HG03575 (cell line): ENCODE data around the gene CRABP1.
"Not testable (repeated sequence)": the region's sequence is repeated elsewhere in the genome, so short reads cannot be mapped to it uniquely, and the experiment has no call there.

ENCODE experiments used
- ATAC-seq: cut with Tn5 transposase; IDR thresholded peaks from one replicate; pipeline ENCODE4 v1.9.1; 2021; ENCODE audit not compliant: unreplicated experiment, insufficient number of reproducible peaks, low FRiP score; ENCODE audit errors: extremely low read depth

CRABP1 gene

GRCh38 chr15:78365917-78366316 lies 25.8 kb downstream of the CRABP1 start:
- no peak for ATAC-seq

GRCh38 chr15:78366342-78366741 lies 26.2 kb downstream of the CRABP1 start:
- no peak for ATAC-seq

GRCh38 chr15:78368651-78369050 lies 28.5 kb downstream of the CRABP1 start:
- ATAC-seq, result no peak

GRCh38 chr15:78369161-78369560 lies 29.0 kb downstream of the CRABP1 start:
- no peak for ATAC-seq

- no peak for ATAC-seq
Observed at GRCh38 chr15:78370013-78370412, 29.9 kb downstream of the CRABP1 start.

- ATAC-seq, result no peak
Observed at GRCh38 chr15:78372880-78373279, 32.7 kb downstream of the CRABP1 start.

- no peak for ATAC-seq
Observed at GRCh38 chr15:78374436-78375393, 34.6 kb downstream of the CRABP1 start.

GRCh38 chr15:78380143-78380542 lies 40.0 kb downstream of the CRABP1 start:
- ATAC-seq, result not testable (repeated sequence)

- ATAC-seq, result no peak
Observed at GRCh38 chr15:78382114-78382880, 42.1 kb downstream of the CRABP1 start.

GRCh38 chr15:78384651-78385050 lies 44.5 kb downstream of the CRABP1 start:
- ATAC-seq, result no peak

- no peak for ATAC-seq
Observed at GRCh38 chr15:78387246-78388037, 47.3 kb downstream of the CRABP1 start.

GRCh38 chr15:78388865-78389264 lies 48.7 kb downstream of the CRABP1 start:
- no peak for ATAC-seq

GRCh38 chr15:78389322-78389721 lies 49.2 kb downstream of the CRABP1 start:
- ATAC-seq, result no peak

GRCh38 chr15:78389738-78390137 lies 49.6 kb downstream of the CRABP1 start:
- no peak for ATAC-seq

- no peak for ATAC-seq
Observed at GRCh38 chr15:78390242-78390641, 50.1 kb downstream of the CRABP1 start.

- ATAC-seq, result no peak
Observed at GRCh38 chr15:78390826-78391225, 50.7 kb downstream of the CRABP1 start.

- no peak for ATAC-seq
Observed at GRCh38 chr15:78391781-78392180, 51.6 kb downstream of the CRABP1 start.

- no peak for ATAC-seq
Observed at GRCh38 chr15:78392430-78392829, 52.3 kb downstream of the CRABP1 start.

- ATAC-seq, result no peak
Observed at GRCh38 chr15:78393137-78393536, 53.0 kb downstream of the CRABP1 start.
